GM18867 (cell line): Measurements from ENCODE around the gene IFNGR2.
"Not testable (repeated sequence)": the region's sequence is repeated elsewhere in the genome, so short reads cannot be mapped to it uniquely, and the experiment has no call there.

Experiments used
- ATAC-seq: cut with Tn5 transposase; IDR thresholded peaks from one replicate; pipeline ENCODE4 v1.9.1; 2021; ENCODE audit warnings: mild to moderate bottlenecking, moderate library complexity; ENCODE audit not compliant: unreplicated experiment

IFNGR2 gene

DNA sequence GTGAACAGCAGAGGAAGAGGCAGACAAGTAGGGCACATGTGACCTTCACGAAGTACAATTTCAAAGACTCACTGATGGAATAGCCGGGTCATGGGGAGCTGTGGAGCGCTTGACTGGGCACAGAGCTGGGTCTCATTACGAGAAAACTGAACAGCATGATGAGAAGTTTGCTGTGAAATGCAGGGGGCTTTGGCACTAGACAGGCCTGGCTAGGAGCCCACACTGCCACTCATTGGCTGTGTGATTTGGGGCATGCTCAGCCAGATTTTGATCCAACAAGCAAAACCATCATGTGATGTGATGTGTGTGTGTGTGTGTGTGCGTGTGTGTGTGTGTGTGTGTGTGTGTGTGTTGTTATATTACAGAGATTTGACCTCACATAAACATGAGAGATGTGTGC, 4.9 kb upstream of the IFNGR2 start:
- ATAC-seq = no peak

DNA sequence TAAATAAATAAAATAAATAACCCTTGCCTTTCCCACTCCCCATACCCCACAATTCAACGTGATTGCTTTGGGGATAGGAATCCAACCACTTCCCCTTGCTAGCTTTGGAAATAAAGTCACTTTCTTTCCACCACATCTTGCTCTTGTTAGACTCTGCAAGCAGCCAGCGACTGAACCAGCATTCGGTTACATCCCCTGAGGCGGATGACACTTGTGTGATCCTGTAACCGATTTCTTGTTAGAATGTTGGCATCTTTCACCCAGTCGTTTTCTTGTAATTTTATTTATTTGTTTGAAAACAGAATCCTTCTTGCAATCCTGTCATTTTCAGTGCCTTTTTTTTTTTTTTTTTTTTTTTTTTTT, 1.6 kb upstream of the IFNGR2 start:
- ATAC-seq = no peak

DNA sequence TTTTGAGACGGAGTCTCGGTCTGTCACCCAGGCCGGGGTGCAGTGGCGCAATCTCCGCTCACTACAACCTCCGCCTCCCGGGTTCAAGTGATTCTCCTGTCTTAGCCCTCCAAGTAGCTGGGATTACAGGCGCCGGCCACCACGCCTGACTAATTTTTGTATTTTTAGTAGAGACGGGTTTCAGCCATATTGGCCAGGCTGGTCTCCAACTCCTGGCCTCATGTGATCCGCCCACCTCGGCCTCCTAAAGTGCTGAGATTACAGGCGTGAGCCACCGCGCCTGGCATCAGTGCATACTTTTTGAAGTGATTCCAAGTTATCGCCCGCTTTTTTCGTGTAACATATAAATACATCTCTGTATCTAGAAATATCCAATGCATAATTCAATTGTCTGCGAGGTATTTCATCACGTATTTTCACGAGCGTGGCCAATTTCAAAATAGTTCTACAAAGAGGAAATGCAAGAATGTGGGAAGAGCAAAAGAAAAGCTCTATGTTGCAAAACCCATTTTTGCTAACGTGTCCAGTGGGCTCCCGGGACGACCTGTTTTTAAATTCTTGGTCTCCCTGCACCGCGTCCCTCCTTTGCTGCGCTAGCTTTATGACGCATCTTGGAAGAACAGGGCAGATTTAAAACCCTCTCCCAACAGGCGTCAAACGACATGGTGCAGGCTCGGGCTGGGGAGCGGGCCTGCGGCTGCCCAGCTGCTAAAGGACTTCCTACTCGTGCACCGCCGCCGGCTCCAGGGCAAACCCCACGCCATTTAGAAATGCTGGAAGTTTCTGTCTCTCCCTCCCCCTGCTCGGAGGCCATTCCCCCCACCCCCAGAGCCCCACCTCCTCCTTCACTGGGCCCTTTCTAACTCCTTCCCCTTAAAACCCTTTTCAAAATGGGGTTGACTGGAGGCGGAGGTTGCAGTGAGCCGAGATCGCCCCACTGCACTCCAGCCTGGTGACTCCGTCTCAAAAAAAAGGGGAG, 923 bp upstream of the IFNGR2 start:
- no peak for ATAC-seq

DNA sequence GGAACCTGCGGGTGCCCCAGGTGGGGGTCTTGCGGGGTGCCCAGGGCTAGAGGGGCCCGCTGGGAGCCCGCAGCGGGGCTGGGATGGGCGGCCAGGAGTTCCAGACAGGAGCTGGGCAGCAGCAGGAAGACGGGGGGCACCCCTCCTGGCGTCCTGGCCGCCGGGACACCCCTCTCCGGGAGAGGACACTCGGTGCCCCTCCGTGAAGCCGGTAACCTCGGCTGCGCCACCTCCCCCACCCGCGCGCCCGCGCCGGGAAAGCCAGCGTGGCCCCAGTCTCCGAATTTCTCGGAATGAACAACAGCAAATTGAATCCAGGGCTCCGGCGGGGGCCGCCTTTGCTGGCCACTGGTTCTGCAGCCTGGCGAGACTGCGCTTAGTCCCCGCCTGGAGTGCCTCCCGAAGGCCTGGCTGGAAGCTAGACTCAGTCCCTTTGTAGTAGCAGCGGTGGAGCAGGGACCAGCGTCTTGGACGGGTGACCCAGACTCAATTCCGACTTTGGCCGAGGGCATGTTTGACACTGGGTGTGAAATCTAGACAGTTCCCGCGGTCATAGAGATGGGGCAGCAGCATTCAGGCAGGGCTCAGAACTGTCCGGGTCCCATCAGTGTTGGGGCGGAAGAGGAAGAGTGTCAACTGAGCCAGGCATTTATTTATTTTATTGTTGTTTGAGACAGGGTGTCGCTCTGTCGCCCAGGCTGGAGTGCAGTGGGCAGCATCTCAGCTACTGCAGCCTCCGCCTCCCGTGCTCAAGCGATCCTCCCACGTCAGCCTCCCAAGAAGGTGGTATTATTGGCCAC, 773 bp downstream of the IFNGR2 start:
- ATAC-seq = peak; percentile 44

DNA sequence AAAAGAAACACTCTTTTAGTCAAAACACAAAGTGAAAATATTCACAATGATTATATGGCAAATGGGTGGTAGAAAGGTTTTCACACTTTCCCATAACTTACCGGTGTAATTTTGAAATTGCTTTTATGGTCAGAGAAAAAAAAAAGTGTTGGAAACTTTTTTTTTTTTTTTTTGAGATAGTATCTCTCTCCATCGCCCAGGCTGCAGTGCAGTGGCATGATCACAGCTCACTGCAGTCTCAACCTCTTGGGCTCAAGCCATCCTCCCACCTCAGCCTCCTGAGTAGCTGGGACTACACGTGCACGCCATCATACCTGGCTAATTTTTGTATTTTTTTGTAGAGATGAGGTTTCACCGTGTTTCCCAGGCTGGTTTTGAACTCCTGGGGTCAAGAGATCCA, 3.3 kb downstream of the IFNGR2 start:
- no peak for ATAC-seq

DNA sequence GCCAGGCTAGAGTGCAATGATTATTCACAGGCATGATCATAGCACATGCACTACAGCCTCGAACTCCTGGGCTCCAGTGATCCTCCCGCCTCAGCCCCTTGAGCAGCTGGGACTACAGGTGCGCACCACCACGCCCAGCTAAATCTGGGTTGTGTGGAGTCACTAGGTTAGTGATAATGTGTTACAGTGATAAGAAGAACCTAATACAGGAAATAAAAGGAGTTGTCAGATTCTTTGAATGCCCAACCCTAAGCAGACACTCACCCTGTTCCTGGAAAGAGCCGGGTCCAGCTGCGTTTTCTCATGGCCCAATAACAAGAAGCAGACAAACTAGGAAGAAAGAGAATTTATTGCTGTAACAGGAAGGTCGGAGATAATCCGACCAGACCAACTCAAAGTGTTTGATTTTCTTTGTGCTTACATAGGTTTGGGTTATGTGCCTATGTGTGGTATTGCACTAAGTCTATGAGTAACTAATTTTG, 8.8 kb downstream of the IFNGR2 start:
- ATAC-seq = no peak

DNA sequence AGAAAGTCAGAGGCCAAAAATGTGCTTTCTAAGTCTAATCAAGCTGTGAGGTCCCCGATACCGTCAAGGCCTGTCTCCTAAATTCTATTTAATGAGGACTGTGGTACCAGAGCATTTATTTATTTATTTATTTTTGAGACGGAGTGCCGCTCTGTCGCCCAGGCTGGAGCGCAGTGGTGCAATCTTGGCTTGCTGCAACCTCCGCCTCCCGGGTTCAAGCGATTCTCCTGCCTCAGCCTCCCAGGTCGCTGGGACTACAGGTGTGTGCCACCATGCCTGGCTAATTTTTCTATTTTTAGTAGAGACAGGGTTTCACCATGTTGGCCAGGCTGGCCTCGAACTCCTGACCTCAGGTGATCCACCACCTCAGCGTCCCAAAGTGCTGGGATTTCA, 9.2 kb downstream of the IFNGR2 start:
- ATAC-seq = not testable (repeated sequence)

DNA sequence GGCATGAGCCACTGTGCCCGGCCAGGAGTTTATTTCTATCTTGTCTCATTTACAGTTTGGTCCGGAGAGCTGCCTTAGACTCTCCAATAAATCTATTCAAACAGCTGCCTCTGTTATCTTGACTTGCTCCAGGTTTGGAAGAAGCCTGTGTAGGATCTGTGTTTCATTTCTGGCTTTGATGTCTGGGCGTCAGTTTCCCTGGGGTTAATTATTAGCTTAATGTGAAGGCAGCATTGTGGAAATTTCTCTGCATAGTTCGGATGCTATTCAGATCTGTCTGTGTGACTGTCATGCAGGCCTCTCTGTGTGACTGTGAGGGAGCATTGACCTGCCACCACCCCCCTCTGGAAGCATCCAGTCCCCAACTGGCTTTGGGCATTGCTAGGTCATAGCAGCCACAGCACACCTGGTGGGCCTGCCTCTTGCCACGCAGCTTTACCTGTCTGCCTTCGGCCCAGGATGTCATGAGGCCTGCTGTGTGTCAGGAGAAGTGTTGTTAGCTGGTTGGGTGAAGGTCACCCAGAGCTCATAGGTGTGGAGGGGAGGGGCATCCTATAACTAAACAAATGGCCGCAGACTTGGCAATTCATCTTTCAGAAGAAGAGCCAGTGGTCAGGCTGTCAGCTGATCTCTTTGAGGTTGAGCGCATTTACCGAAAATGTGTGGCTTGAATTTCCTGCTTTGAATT, 9.8 kb downstream of the IFNGR2 start:
- peak; percentile 62 for ATAC-seq

DNA sequence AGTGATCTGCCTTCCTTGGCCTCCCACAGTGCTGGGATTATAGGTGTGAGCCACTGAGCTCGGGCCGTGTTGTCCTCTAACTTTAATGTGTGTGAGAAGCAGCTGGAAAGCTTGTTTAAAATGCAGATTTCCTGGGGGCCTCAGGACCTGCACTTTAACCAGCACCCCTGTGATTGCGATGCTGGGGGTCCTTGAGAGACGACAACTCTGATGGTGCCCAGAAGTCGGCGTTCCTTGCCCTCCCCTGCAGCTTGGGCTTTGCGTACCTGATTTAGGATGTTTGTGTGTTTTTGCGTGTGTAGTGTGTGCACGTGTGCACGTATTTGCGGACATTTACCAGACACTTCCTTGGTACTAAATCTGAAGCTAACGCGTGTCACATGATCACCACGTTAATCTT, 10.9 kb downstream of the IFNGR2 start:
- no peak for ATAC-seq

DNA sequence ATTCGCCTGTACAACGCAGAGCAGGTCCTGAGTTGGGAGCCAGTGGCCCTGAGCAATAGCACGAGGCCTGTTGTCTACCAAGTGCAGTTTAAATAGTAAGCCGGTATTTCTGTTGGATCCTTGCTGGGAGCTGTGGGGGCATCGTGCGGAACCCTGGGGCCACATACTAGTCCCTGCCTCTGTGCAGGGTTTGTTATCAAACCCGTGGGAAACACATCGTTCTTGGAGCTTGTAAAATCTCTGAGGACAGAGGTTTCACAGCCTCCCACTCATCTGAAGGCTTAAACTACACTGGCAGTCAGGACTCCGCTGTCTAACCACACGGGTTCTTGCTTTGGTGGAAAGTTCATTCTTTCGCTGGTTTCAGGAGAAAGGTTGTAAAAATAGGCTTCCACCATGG, 11.7 kb downstream of the IFNGR2 start:
- ATAC-seq = no peak

DNA sequence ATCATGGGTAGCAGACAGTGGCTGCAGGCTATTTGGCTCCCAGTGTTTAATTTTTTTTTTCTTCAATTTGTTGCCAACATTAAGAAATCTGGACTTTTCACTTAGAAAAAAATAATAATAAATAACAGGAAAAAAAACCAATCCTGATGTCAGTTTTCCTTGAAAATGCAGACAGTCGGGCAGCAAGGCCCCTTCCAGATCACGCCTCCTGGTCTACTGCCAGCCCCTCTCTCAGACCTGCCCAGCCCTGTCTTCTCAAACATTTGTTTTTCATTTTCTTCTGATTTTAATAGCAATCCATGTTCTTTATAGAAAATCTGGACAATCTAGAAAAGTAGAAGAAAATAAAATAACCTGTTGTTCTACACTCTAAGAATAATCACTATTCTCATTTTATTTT, 15.5 kb downstream of the IFNGR2 start:
- ATAC-seq = no peak

DNA sequence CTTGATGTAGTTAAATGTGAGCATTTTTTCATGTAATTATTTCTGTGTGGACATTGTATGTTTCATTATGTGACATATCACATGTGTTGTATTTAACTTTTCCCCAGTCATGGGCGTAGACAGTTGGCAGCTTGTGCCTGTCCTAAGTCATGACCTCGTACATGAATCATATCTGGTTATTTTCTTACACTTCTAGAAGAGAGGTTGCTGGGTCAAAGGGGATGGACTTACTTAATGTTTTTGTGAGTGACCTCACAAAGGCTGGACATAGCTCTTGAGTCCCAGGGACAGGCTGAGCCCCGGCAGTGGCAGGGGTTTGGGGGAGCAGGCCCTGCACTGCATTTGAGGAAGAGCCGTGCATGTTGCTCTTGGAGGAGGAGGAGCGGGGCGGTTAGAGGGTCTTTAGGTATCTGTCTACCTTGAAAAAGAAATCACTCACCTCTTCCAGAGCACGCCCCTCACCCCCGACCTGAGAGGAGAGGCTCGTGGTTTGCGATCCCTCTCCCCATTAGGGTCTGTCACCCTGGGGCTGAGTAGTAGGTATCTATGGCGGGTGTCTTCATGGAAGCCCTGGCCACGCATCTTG, 16.4 kb downstream of the IFNGR2 start:
- ATAC-seq = no peak

DNA sequence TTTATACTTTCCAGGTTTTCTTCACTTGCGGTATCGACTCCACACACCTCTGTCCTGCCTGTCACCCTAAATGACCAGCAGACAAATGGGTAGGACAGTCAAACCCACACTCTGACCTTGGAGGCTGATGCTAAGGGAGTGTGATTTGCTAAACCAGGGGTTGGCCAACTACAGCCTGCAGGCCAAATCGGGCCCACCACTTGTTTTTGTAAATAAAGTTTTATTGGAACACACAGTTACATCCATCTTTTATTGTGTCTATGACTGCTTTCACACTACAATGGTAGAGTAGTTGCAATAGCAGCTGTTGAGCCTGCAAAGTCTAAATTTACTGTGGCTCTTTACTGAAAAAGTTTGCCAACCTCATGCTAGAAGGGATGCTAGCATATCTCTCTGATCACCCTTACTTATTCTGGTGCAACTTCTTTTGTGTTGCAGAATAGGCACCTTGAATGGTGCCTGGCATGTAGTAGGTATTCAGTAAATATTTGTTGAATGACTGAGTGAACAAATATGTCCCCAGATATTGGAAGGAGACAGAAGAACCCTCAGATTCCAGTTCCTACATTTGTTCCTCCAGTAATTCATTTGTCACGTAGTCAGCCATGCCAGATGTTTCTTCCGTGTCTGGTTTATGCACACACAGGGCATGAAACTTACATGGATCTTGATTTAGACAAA, 18.6 kb downstream of the IFNGR2 start:
- ATAC-seq = no peak

DNA sequence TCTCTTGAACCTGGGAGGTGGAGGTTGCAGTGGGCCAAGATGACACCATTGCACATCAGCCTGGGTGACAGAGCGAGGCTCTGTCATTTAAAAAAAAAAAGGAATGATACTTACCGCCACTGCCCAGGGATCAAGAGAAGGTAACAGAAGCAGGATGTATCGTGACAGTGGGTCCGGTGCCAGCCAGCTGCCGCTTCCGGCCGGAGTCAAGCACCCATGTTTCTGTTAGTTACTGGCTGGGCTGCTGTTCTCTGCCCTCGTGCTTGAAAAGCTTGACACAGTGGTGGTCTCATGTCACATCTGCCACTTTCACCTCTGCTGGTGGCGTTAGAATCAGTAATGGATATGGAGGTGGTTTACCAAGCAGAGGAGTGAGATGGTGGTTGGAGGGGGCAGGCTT, 21.0 kb downstream of the IFNGR2 start:
- no peak for ATAC-seq

DNA sequence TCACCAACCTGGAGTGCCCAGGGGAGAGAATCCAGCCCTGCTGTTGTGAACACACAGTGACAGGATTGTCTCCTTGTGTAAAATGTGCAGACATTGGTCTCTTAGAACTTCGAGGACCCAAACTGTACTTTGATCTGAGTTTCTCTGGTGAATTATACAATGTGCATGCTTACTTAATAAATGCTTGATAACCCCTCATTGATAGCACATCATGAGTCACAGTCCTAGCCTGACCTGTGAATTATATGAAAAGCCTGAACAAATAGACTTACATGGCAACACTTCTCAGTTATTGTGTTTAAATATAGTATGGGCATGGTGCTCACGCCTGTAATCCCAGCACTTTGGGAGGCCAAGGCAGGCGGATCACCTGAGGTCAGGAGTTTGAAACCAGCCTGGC, 22.6 kb downstream of the IFNGR2 start:
- no peak for ATAC-seq

DNA sequence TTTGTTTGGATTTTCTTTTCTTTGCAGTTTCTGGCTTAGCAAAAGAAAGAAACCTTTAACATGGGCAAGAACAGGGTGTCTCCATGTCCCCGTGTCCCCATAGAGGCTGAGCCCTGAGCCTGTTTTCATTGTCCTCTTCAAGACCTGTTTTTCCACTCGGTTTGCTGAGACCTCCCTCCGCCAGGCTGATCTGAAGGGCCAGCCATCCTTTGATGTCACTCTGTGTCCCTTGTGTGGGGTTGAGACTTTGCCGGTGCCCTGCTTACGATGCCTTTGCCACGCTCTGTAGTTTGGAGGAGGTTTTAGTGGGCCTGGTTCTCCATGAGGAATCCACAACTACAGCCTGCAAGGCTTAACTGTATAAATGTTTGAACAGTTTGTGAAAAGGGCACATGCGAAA, 23.8 kb downstream of the IFNGR2 start:
- no peak for ATAC-seq

DNA sequence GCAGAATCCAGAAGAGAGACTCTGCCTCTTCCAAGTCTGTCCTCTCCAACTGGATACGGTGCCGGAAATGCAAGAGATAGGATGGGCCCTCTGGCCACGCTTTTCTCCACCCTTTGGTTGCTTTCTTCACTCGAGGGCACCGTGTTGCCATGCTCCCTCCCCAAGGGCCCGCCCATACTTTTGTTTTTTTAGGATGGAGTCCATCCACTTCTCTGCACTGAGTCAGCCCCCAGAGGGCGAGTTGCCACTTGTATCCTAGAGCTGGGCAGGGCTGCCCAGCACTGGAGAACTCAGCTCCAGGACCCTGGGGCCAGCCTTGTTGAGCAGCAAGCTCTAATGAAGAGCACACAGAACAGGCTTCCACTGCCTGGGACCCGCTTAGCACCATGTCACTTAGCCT, 25.5 kb downstream of the IFNGR2 start:
- no peak for ATAC-seq

DNA sequence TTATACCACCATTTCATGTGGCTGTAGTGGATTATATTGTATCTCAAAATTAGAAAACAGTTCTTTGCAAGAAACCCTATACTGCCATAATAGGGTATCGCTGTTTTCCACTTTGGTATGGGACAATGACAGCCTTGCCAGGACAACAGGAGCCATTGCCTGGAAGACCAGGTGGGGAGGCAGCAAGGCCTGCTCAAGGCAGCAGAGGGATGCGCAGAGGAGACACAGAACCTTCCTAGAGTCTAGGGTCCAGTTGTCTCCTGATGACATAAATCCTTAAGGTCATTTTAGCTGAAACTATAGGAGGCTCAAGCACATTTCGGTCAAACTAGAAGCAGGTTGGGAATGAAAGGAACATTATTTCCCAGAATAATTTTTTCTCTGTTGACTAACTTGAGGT, 27.6 kb downstream of the IFNGR2 start:
- ATAC-seq = no peak

DNA sequence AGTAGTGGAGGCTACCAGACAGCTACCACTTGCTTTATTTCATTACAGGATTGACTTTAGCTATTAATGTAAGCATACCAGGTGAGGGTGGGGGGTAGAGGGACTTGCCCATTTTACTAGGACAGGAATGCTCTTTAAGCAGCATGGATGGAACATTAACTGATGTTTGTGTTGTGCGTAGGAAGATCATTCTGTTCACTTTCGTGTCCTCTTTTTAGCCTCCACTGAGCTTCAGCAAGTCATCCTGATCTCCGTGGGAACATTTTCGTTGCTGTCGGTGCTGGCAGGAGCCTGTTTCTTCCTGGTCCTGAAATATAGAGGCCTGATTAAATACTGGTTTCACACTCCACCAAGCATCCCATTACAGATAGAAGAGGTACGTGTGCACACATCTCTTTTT, 29.3 kb downstream of the IFNGR2 start:
- ATAC-seq = no peak

DNA sequence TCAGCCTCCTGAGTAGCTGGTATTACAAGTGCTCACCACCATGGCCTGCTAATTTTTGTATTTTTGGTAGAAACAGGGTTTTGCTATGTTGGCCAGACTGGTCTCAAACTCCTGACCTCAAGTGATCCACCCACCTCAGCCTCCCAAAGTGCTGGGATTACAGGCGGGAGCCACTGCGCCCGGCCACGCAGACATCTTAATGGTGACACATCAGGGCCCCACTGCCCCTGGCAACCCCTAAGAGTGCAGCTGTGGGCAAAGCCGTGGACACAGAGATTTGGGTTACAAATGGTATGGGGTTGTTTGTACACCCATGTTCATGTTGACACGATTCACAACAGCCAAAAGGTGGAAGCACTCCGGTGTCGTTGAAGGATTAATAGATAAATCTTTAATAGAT, 29.8 kb downstream of the IFNGR2 start:
- no peak for ATAC-seq
